Hypothalamus (tissue), 51 donors: ENCODE results near the gene PLEKHM1.
A peak's percentile ranks its signal among the peaks of the same experiment; 100 is the strongest.

Experiments
- DNase-seq, 51 donors: peaks; one replicate each; lab custom pipeline; 2025; lab: John Stamatoyannopoulos, UW

Gene PLEKHM1

GRCh38 chr17:45429339-45430005 is 61.0 kb downstream of the PLEKHM1 start:
- no peak for DNase-seq

- peak in 2 of 51 donors; percentile 17 to 53 for DNase-seq
Measured at GRCh38 chr17:45428931-45429338, 61.6 kb downstream of the PLEKHM1 start.

- peak in 44 of 51 donors; percentile 10 to 81 (median 46) for DNase-seq
Measured at GRCh38 chr17:45428050-45428617, 62.4 kb downstream of the PLEKHM1 start.

- DNase-seq = no peak
Measured at GRCh38 chr17:45427181-45427835, 63.2 kb downstream of the PLEKHM1 start.

- no peak for DNase-seq
Measured at GRCh38 chr17:45426561-45426960, 64.0 kb downstream of the PLEKHM1 start.

DNA sequence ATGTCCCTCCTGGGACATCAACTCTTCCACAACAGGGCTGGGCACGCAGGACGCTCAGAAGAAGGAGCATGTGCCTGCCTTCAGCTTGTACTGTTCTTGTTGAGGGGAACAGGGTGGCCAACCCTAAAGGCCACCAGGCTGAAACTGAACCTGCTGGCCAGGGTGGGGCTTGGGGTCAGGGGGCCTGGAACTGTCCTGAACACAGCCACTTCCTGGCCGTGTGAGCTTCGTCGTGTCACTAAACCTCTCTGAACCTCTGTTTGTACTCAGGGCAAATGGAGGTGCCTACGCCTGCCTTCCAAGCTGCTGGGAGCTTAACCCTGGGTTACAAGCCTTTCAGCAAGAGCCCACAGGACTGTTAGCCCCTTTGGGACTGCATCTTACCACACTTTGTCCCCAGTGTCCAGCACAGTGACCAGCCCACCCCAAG is 64.5 kb downstream of the PLEKHM1 start:
- no peak for DNase-seq

- no peak for DNase-seq
Measured at GRCh38 chr17:45425125-45425983, 65.2 kb downstream of the PLEKHM1 start.

DNA sequence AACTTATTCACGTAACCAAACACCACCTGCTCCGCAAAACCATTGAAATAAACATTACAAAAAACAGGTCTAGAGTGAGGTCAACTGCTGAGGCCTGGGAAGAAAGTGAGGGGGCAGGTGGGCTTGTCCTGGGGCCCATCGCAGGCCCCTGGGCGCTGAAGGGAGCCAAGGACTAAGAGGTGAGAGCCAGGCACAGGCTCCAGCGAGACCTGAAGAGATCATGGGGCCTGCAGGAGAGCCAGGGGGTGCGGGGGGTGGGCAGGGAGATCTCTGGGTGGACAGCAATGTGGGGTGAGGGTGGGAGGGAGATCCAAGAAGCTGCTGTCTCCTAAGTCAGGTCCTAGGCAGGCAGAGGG is 65.8 kb downstream of the PLEKHM1 start:
- no peak for DNase-seq

GRCh38 chr17:45423975-45424335 is 66.6 kb downstream of the PLEKHM1 start:
- DNase-seq = no peak

- DNase-seq = no peak
Measured at GRCh38 chr17:45423304-45423974, 67.1 kb downstream of the PLEKHM1 start.

GRCh38 chr17:45414990-45415881 is 75.3 kb downstream of the PLEKHM1 start:
- no peak for DNase-seq

- peak in 17 of 51 donors; percentile 11 to 46 (median 25) for DNase-seq
Measured at GRCh38 chr17:45413498-45413923, 77.0 kb downstream of the PLEKHM1 start.

DNA sequence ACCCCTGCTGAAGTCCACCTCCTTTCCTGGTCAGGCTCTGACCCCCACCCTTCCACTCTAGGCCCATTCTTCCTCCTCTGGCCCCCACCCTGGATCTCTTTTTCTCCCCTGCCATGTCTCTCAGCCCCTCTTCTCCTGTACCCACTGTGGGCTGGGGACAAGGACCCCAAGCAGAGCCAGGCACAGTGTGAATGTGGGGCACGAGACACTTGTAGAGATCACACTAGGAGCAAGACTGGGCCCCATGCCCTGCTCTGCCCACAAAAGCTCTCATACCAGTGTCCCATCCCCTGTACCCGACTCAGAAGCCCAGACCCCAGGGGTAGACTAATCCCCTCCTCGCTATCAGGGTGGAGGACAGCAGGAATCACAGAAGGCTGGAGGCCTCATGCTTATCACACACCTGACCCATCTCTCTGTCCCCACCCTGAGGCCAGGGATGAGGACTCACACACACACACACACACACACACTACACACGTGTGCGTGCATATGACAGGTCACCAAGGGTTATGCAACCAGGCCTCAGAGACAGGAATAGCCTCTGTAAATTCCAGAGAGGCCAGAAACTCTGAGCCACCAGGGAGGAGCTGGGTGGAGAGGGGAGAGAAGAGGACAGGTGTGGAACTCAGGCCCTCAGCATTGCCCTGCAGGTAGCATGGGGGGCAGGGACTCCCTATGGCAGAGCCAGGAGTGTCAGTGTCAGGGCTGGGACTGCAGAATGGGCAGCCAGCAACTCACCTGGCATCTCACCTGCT is 79.0 kb downstream of the PLEKHM1 start:
- no peak for DNase-seq

GRCh38 chr17:45410144-45411091 is 80.1 kb downstream of the PLEKHM1 start:
- DNase-seq = peak in 13 of 51 donors; percentile 7 to 49 (median 20)

DNA sequence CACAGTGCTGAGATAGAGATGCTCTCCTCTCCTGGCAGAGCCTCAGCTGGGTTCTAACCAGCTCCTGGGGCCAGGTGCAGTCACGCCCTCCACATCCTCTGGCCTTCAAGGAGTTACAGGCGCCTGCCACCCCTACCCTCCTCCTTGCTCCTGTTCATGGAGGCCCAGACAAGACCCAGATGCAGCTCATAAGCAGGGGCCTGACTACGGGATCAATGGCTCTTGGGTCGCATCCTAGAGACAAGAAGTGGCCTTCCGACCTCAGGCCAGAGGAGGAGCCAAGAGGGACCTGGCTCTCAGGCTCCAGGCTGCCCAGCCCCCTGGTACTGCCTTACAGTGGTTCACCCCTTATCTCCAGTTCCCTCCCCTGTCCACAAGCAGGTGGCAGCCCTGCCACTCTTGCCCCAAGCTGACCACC is 80.9 kb downstream of the PLEKHM1 start:
- DNase-seq = no peak

- no peak for DNase-seq
Measured at GRCh38 chr17:45408611-45409421, 81.7 kb downstream of the PLEKHM1 start.

GRCh38 chr17:45406107-45406506 is 84.4 kb downstream of the PLEKHM1 start:
- no peak for DNase-seq
